ENCODE results near the gene MED27. TPM values are rescaled to one million over a fixed set of nuclear protein-coding genes. Genes with fewer than 3 reads are reported as not detected.
A peak's percentile ranks its signal among the peaks of the same experiment; 100 is the strongest.

The MED27 gene
- total and polyA plus RNA-seq, 10 of the 15 experiments (the other 5 are each of a cell fraction or from before 2014, with no cell fraction given) = 20.3 to 50.3 (median 35.5) TPM

DNA sequence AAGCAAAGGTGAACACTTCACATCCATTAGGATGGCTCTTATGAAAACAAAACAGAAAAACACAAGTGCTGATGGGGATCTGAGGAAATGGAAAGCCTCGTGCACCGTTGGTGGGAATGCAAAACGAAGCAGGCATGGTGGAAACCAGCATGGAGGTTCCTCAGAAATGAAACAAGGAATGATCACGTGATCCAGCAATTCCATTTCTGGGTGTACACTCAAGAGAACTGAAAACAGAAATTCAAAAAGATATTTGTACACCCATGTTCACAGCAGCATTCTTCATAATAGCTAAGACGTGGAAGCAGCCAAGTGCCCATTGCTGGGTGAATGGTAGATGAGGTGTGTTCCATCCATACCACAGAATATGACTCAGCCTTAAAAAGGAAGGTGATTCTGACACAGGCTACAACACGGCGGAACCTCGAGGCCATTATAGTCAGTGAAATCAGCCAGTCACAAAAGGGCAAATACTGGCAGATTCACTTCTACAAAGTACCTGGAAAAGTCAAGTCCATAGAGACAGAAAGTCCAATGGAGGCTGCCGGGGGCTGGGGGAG, 252.6 kb downstream of the MED27 start:
- Histone ChIP-seq H4K20me1 (ENCODE audit: control insufficient read depth, insufficient read depth) (no peaks in the 10 kb centered on the region), H3K79me2 (ENCODE audit: control insufficient read depth, insufficient read depth, low read length) (no peaks in the 10 kb centered on the region), H3K9me3 (replicated peaks; ENCODE audit: control insufficient read depth, insufficient read depth, low read length) (no peaks in the 10 kb centered on the region), H3K4me2 (ENCODE audit: control insufficient read depth, insufficient read depth) (no peak overlapping the region), H3K27me3 (replicated peaks in 1 of 2; ENCODE audit: control insufficient read depth in 2 of 2, insufficient read depth in 2 of 2, low read length in 1 of 2) (peaks cover 0 to 4% of the 10 kb centered on the region in 2 experiments; a peak in 1 of 4 replicates), H3K36me3 (ENCODE audit: control insufficient read depth in 2 of 2, insufficient read depth in 2 of 2, low read length in 1 of 2) (no peaks in the 10 kb centered on the region), H3K9ac (ENCODE audit: control insufficient read depth, insufficient read depth, low read length) (no peak overlapping the region), H3K4me1 (ENCODE audit: control insufficient read depth, insufficient read depth, low read length) (no peaks in the 10 kb centered on the region), H3K4me3 (no peak overlapping the region), H3K27ac (ENCODE audit: control insufficient read depth, insufficient read depth) (no peak overlapping the region), H2AFZ (ENCODE audit: control insufficient read depth, low read depth, low read length) (no peak overlapping the region)
- DNase-seq (ENCODE audit: low read depth, low spot score) = no peak
- no peak for FAIRE-seq
- TF ChIP-seq TCF3 (IDR thresholded peaks at IDR 0.05; ENCODE audit: borderline replicate concordance, insufficient read depth, low read depth, low read length) (no peak), IRF5 (IDR thresholded peaks at IDR 0.05; ENCODE audit: borderline replicate concordance) (no peak), STAT3 (IDR thresholded peaks at IDR 0.05; ENCODE audit: low read depth, low read length) (no peak), HDGF (IDR thresholded peaks at IDR 0.05) (no peak), FOXK2 (IDR thresholded peaks at IDR 0.05) (no peak), HDAC6 (IDR thresholded peaks at IDR 0.05; ENCODE audit: unreplicated experiment) (no peak), BCL11A (IDR thresholded peaks at IDR 0.05; ENCODE audit: low read depth, low read length) (no peak), RAD51 (IDR thresholded peaks at IDR 0.05) (peak; percentile 47; the same call in 1 of the 2 replicates)
- ATAC-seq = no peak
- CTCF ChIA-PET = no interaction called here
- BruUV-seq (replicated peaks) = no TSS peak
- WGBS (ENCODE audit: insufficient coverage, insufficient replicate concordance, low lambda C conversion rate, missing lambda C conversion rate) = 44% methylated on average over 8 of the region's 9 CpGs
- SMC1A ChIA-PET (ENCODE audit: uncharacterized antibody, unreplicated experiment) = no interaction called here
- in situ Hi-C loops (cut with MboI) = no loop called here
- RAD21 ChIA-PET (ENCODE audit: unreplicated experiment) = no interaction called here
- intact Hi-C loops (cut with micrococcal nuclease; ENCODE audit: unreplicated experiment) = no loop called here
- POLR2A ChIA-PET = no interaction called here
